Chondrocyte (in vitro differentiated cells): ENCODE results near the gene SLC22A12. TPM values are rescaled to one million over a fixed set of nuclear protein-coding genes. Genes with fewer than 3 reads are reported as not detected.
A peak's percentile ranks its signal among the peaks of the same experiment; 100 is the strongest.

Experiments used
- DNase-seq: peaks from one replicate; pipeline ENCODE4 v3.0.0; 2021; ENCODE audit warnings: mixed read lengths, low spot score
- H3K27ac Mint-ChIP-seq: one replicate; pipeline ENCODE4 v1.8.0; 2021; ENCODE audit warnings: mild to moderate bottlenecking, moderate library complexity, mixed read lengths; ENCODE audit not compliant: unreplicated experiment
- H3K27me3 Mint-ChIP-seq: 2 replicates; pipeline ENCODE4 v1.8.0; 2021; ENCODE audit warnings: low read depth, mixed read lengths
- H3K36me3 Mint-ChIP-seq: 2 replicates; pipeline ENCODE4 v1.8.0; 2021; ENCODE audit warnings: low read depth, mixed read lengths
- H3K4me1 Mint-ChIP-seq: 2 replicates; pipeline ENCODE4 v1.8.0; 2021; ENCODE audit warnings: low read depth, mild to moderate bottlenecking, mixed read lengths
- H3K4me3 Mint-ChIP-seq: one replicate; pipeline ENCODE4 v1.8.0; 2021; ENCODE audit warnings: mild to moderate bottlenecking, moderate library complexity, mixed read lengths; ENCODE audit not compliant: unreplicated experiment
- H3K9me3 Mint-ChIP-seq: 2 replicates; pipeline ENCODE4 v1.8.0; 2021; ENCODE audit warnings: low read depth, mixed read lengths
- CTCF ChIP-seq: fragments of 200-600 bp; sonication (generic); IDR thresholded peaks from 2 replicates; pipeline ENCODE4 v1.5.0; 2021; ENCODE audit warnings: antibody characterized with exemption, mild to moderate bottlenecking, moderate library complexity
- total RNA-seq: library from RNA; stranded (reverse); gene quantifications from 3 replicates; pipeline ENCODE4 v1.2.1, GENCODE V29; 2021

SLC22A12 gene
- total RNA-seq, 1 donor from 2014 or later = not detected

- no peak for TF ChIP-seq CTCF
- Mint-ChIP-seq H3K4me1 (peaks cover 3% of the 10 kb centered on the region), H3K27me3 (peaks cover 41% of the 10 kb centered on the region), H3K27ac (no peak overlapping the region), H3K36me3 (no peaks in the 10 kb centered on the region), H3K4me3 (no peak overlapping the region), H3K9me3 (no peaks in the 10 kb centered on the region)
- no peak for DNase-seq
Observed at GRCh38 chr11:64647019-64647779, 56.2 kb downstream of the SLC22A12 start.

GRCh38 chr11:64648551-64648950 lies 57.5 kb downstream of the SLC22A12 start:
- Mint-ChIP-seq H3K4me3 (no peak overlapping the region), H3K4me1 (peaks cover 3% of the 10 kb centered on the region), H3K27me3 (peaks cover 39% of the 10 kb centered on the region), H3K27ac (no peak overlapping the region), H3K36me3 (no peaks in the 10 kb centered on the region), H3K9me3 (no peaks in the 10 kb centered on the region)
- DNase-seq = no peak
- no peak for TF ChIP-seq CTCF

- Mint-ChIP-seq H3K9me3 (no peaks in the 10 kb centered on the region), H3K27me3 (peaks cover 33% of the 10 kb centered on the region), H3K4me3 (no peak overlapping the region), H3K36me3 (no peaks in the 10 kb centered on the region), H3K4me1 (no peaks in the 10 kb centered on the region), H3K27ac (no peak overlapping the region)
- peak; percentile 74 for TF ChIP-seq CTCF
- DNase-seq = no peak
Observed at GRCh38 chr11:64649291-64649697, 58.3 kb downstream of the SLC22A12 start.

- Mint-ChIP-seq H3K9me3 (no peaks in the 10 kb centered on the region), H3K4me1 (no peaks in the 10 kb centered on the region), H3K27me3 (peaks cover 17% of the 10 kb centered on the region), H3K36me3 (no peaks in the 10 kb centered on the region), H3K27ac (no peak overlapping the region), H3K4me3 (no peak overlapping the region)
- DNase-seq = no peak
- TF ChIP-seq CTCF = peak; percentile 75
Observed at GRCh38 chr11:64650923-64651523, 60.0 kb downstream of the SLC22A12 start.

Other genes starting within 250 kb of the SLC22A12 start
- 32.7 to 43.6 TPM (median 34.9 TPM) in 3 replicates for gene RPS6KA4, start 232.1 kb upstream of the SLC22A12 start, total RNA-seq
- gene SLC22A11, start 35.3 kb upstream of the SLC22A12 start, total RNA-seq = 0.15 TPM in 1 of 3 replicates, not detected in the others
- 1.1 to 3.0 TPM (median 1.8 TPM) in 3 replicates for gene NRXN2, start 132.0 kb downstream of the SLC22A12 start, total RNA-seq
- gene RASGRP2, start 152.9 kb downstream of the SLC22A12 start, total RNA-seq = 4.7 to 11.4 TPM (median 10.1 TPM) in 3 replicates
- 0.65 to 1.6 TPM (median 1.2 TPM) in 3 replicates for gene PYGM, start 168.8 kb downstream of the SLC22A12 start, total RNA-seq
- 183 to 198 TPM (median 190 TPM) in 3 replicates for gene SF1, start 187.3 kb downstream of the SLC22A12 start, total RNA-seq
- 11.3 to 17.8 TPM (median 13.4 TPM) in 3 replicates for gene MAP4K2, start 212.0 kb downstream of the SLC22A12 start, total RNA-seq
- 19.5 to 26.4 TPM (median 20.4 TPM) in 3 replicates for gene MEN1, start 219.3 kb downstream of the SLC22A12 start, total RNA-seq